Liver (tissue), 3 donors: ENCODE measurements around the gene MLKL.

Experiments used
- FOXA1 ChIP-seq: IDR thresholded peaks from 2 replicates; pipeline ENCODE4 v1.6.1; 2016; ENCODE audit warnings: antibody characterized with exemption
- SP1 ChIP-seq: IDR thresholded peaks from 2 replicates; pipeline ENCODE4 v1.6.1; 2018; ENCODE audit warnings: antibody characterized with exemption, mild to moderate bottlenecking
- TF ChIP-seq, protein P1 (sequence below): IDR thresholded peaks from 2 replicates; pipeline ENCODE4 v1.6.1; 2016; ENCODE audit warnings: antibody characterized with exemption, mild to moderate bottlenecking
- TF ChIP-seq, protein P2 (sequence below): fragments of 150-350 bp; IDR thresholded peaks from 2 replicates; pipeline ENCODE4 v1.5.1; 2017; ENCODE audit warnings: improper control_type of control experiment, low read depth, low read length; ENCODE audit not compliant: missing input control
- TF ChIP-seq, protein P3 (sequence below): IDR thresholded peaks from 2 replicates; pipeline ENCODE4 v1.6.1; 2016; ENCODE audit warnings: antibody characterized with exemption
- donor health status: healthy.
- donor health status: healthy.

DNA sequence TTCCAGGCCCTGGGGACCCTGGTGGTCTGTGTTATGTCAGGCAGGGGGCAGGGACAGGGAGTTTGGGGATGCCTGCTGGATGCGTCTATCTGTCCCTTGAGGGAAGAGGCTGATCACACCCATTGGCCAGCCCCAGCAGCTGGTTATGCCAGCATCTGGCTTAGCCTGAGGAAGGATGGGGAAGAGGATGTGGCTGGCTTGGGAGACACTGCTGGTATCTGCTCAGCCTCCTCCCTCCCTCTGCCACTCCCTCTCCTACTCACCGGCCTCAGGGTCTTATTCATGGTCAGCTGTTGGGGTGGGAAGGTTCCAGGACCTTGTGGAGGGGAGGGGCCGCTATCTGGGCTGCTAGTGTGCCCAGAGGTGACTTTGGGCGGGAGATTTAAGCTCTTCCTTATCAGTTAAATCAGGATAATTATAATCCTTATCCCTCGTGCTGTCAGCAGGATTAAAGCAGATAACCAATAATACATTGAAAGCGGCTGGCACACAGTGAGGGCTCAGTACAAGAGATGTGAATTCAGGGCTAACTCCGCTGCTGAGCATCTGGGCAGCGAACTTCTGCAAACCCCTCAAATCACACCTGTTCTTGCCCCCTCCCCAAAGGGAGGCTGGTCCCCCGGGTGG is 36.0 kb upstream of the MLKL start:
- TF ChIP-seq, protein P1, sequence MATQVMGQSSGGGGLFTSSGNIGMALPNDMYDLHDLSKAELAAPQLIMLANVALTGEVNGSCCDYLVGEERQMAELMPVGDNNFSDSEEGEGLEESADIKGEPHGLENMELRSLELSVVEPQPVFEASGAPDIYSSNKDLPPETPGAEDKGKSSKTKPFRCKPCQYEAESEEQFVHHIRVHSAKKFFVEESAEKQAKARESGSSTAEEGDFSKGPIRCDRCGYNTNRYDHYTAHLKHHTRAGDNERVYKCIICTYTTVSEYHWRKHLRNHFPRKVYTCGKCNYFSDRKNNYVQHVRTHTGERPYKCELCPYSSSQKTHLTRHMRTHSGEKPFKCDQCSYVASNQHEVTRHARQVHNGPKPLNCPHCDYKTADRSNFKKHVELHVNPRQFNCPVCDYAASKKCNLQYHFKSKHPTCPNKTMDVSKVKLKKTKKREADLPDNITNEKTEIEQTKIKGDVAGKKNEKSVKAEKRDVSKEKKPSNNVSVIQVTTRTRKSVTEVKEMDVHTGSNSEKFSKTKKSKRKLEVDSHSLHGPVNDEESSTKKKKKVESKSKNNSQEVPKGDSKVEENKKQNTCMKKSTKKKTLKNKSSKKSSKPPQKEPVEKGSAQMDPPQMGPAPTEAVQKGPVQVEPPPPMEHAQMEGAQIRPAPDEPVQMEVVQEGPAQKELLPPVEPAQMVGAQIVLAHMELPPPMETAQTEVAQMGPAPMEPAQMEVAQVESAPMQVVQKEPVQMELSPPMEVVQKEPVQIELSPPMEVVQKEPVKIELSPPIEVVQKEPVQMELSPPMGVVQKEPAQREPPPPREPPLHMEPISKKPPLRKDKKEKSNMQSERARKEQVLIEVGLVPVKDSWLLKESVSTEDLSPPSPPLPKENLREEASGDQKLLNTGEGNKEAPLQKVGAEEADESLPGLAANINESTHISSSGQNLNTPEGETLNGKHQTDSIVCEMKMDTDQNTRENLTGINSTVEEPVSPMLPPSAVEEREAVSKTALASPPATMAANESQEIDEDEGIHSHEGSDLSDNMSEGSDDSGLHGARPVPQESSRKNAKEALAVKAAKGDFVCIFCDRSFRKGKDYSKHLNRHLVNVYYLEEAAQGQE = no peak
- TF ChIP-seq, protein P2, sequence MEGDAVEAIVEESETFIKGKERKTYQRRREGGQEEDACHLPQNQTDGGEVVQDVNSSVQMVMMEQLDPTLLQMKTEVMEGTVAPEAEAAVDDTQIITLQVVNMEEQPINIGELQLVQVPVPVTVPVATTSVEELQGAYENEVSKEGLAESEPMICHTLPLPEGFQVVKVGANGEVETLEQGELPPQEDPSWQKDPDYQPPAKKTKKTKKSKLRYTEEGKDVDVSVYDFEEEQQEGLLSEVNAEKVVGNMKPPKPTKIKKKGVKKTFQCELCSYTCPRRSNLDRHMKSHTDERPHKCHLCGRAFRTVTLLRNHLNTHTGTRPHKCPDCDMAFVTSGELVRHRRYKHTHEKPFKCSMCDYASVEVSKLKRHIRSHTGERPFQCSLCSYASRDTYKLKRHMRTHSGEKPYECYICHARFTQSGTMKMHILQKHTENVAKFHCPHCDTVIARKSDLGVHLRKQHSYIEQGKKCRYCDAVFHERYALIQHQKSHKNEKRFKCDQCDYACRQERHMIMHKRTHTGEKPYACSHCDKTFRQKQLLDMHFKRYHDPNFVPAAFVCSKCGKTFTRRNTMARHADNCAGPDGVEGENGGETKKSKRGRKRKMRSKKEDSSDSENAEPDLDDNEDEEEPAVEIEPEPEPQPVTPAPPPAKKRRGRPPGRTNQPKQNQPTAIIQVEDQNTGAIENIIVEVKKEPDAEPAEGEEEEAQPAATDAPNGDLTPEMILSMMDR = no peak
- TF ChIP-seq, protein P3, sequence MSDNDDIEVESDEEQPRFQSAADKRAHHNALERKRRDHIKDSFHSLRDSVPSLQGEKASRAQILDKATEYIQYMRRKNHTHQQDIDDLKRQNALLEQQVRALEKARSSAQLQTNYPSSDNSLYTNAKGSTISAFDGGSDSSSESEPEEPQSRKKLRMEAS = no peak
- TF ChIP-seq SP1 = no peak
- no peak for TF ChIP-seq FOXA1
